ENCODE measurements around the gene OR11H6. TPM values are rescaled to one million over a fixed set of nuclear protein-coding genes. Genes with fewer than 3 reads are reported as not detected.
"Not testable (repeated sequence)": the region's sequence is repeated elsewhere in the genome, so short reads cannot be mapped to it uniquely, and the experiment has no call there.

The OR11H6 gene
- total RNA-seq, 1 donor from 2014 or later, result not detected

DNA sequence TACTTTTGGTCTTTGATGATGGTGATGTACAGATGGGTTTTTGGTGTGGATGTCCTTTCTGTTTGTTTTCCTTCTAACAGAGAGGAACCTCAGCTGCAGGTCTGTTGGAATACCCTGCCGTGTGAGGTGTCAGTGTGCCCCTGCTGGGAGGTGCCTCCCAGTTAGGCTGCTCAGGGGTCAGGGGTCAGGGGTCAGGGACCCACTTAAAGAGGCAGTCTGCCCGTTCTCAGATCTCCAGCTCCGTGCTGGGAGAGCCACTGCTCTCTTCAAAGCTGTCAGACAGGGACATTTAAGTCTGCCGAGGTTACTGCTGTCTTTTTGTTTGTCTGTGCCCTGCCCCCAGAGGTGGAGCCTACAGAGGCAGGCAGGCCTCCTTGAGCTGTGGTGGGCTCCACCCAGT, 11.9 kb downstream of the OR11H6 start:
- DNase-seq (ENCODE audit: missing footprints); intact Hi-C loops (cut with DNase I); ATAC-seq: not testable (repeated sequence)

DNA sequence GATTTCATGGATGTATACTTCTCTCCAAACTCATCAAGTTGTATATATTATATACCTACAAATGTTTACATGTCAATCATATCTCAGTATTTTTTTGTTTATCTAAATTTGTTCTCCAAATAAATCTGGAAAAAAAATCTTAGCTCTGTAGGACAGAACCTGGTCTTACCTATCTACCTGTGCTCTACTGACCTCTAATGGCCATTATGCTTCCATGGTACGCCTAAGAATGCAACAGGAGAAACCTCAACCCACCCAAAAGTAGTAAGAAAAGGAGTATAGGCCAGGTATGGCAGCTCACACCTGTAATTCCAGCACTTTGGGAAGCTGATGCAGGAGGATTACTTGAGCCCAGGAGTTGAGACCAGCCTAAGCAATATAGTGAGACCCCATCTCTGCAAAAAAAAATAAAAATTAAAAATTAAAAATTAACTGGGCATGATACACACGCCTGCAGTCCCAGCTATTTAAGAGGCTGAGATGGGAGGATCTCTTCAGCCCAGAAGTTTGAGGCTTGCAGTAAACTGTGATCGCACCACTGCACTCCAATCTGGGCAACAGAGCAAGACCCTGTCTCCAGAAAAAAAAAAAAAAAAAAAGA, 24.2 kb downstream of the OR11H6 start:
- intact Hi-C loops (cut with DNase I), result no loop called here
- DNase-seq (ENCODE audit: missing footprints) (no peak), ATAC-seq (no peak)

DNA sequence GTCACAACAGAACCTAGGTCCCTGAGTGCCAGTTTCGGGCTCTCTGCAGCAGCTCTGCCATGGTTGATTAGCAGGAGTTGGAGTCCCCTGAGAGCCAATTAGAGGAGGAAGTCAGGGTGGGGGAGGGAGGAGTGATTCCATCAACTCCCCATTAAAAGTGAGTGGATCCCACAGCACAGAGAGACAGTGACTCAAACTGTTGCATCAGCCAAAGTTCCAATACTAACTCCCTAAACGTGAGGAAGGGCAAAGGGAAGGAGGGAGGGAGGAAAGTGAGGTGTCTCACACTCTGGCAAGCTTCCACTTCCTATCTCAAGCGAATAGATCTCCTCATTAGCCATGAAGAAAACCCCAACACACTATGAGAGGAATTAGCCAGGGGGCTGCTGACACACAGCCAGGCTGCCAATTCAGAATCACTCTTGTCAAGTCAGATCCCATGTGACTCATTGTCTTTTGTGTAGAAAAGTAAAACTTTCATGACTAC, 39.2 kb downstream of the OR11H6 start:
- DNase-seq (ENCODE audit: missing footprints) (no peak), ATAC-seq (no peak)
- intact Hi-C loops (cut with DNase I), result no loop called here

DNA sequence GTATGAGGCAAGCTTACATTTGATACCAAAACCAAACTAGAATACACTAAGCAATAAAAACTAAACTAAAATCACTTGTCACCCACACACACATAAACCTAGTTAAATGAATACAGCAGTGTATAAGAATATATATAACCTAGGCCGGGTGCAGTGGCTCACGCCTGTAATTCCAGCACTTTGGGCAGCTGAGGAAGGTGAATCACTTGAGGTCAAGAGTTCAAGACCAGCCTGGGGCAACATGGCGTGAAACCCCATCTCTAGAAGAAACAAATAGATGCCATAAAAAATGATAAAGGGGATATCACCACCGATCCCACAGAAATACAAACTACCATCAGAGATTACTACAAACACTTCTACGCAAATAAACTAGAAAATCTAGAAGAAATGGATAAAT, 40.9 kb downstream of the OR11H6 start:
- DNase-seq (ENCODE audit: missing footprints); intact Hi-C loops (cut with DNase I); ATAC-seq: not testable (repeated sequence)

DNA sequence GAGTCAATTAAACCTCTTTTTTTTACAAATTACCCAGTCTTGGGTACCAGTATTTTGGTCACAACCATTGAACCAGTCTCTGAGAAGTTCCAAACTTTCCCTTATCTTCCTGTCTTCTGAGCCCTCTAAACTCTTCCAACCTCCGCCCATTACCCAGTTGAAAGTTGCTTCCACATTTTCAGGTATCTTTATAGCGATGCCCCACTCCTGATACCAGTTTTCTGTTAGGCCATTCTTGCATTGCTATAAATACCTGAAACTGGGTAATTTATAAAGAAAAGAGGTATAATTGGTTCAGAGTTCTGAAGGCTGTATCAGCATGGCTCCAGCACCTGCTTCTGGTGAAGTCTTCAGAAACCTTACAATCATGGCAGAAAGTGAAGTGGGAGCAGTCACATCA, 50.6 kb downstream of the OR11H6 start:
- DNase-seq (ENCODE audit: missing footprints) (no peak), ATAC-seq (no peak)
- intact Hi-C loops (cut with DNase I), result no loop called here

Other genes with a start within 250 kb of the OR11H6 start
- gene OR4K15, start 248.1 kb upstream of the OR11H6 start, total RNA-seq, result not detected
- gene OR4Q2, start 221.5 kb upstream of the OR11H6 start, total RNA-seq, result not detected
- not detected for gene OR4K14, start 204.4 kb upstream of the OR11H6 start, total RNA-seq
- not detected for gene OR4K13, start 187.7 kb upstream of the OR11H6 start, total RNA-seq
- gene OR4L1, start 163.7 kb upstream of the OR11H6 start, total RNA-seq, result not detected
- not detected for gene OR4K17, start 113.0 kb upstream of the OR11H6 start, total RNA-seq
- gene OR4N5, start 84.9 kb upstream of the OR11H6 start, total RNA-seq, result not detected
- gene OR11G2, start 32.8 kb upstream of the OR11H6 start, total RNA-seq, result not detected
- gene OR11H7, start 5.3 kb downstream of the OR11H6 start, total RNA-seq, result not detected
- gene OR11H4, start 15.6 kb downstream of the OR11H6 start, total RNA-seq, result not detected
- 10.0 TPM for gene TTC5, start 82.2 kb downstream of the OR11H6 start, total RNA-seq
- 41.0 TPM for gene CCNB1IP1, start 109.6 kb downstream of the OR11H6 start, total RNA-seq
- gene PARP2, start 119.9 kb downstream of the OR11H6 start, total RNA-seq, result 15.7 TPM
- gene TEP1, start 189.8 kb downstream of the OR11H6 start, total RNA-seq, result 8.2 TPM
- 0.62 TPM for gene KLHL33, start 212.5 kb downstream of the OR11H6 start, total RNA-seq
- 18.8 TPM for gene OSGEP, start 231.1 kb downstream of the OR11H6 start, total RNA-seq
- 67.2 TPM for gene APEX1, start 231.5 kb downstream of the OR11H6 start, total RNA-seq
- 17.2 TPM for gene PIP4P1, start 237.7 kb downstream of the OR11H6 start, total RNA-seq
- gene PNP, start 245.7 kb downstream of the OR11H6 start, total RNA-seq, result 7.6 TPM

Data from Right ventricle myocardium inferior (tissue), 1 donor.